Astrocyte (in vitro differentiated cells and primary cell): ENCODE data around the gene F2R. TPM values are rescaled to one million over a fixed set of nuclear protein-coding genes. Genes with fewer than 3 reads are reported as not detected.

Source experiments
- DNase-seq: peaks from one replicate; pipeline ENCODE4 v3.0.0-alpha.2; 2010; ENCODE audit warnings: low read depth
- FAIRE-seq: peaks from 2 replicates; lab custom pipeline; 2011; peaks lifted over from hg19 to GRCh38; lab: Jason Lieb, UNC
- H2AFZ ChIP-seq: 2 replicates; pipeline ENCODE4 v1.6.0; 2012; ENCODE audit warnings: low read depth, low read length, inconsistent platforms
- H3K27ac ChIP-seq: 2 replicates; pipeline ENCODE4 v1.5.1; 2011; ENCODE audit warnings: low read depth, low read length, inconsistent platforms
- H3K27me3 ChIP-seq: 2 replicates; pipeline ENCODE4 v1.6.0; 2011; ENCODE audit warnings: low read length, inconsistent platforms; ENCODE audit not compliant: insufficient read depth
- H3K36me3 ChIP-seq: 2 replicates; pipeline ENCODE4 v1.5.1; 2011; ENCODE audit warnings: low read length, inconsistent platforms; ENCODE audit not compliant: insufficient read depth
- H3K4me1 ChIP-seq: 2 replicates; pipeline ENCODE4 v1.5.1; 2011; ENCODE audit warnings: low read length, inconsistent platforms; ENCODE audit not compliant: insufficient read depth
- H3K4me2 ChIP-seq: 2 replicates; pipeline ENCODE4 v1.6.0; 2012; ENCODE audit warnings: low read length, inconsistent platforms
- H3K4me3 ChIP-seq: 2 replicates; pipeline ENCODE4 v1.5.1; 2011; ENCODE audit warnings: low read depth, mild to moderate bottlenecking, low read length, inconsistent platforms; ENCODE audit not compliant: insufficient read depth
- H3K79me2 ChIP-seq: 2 replicates; pipeline ENCODE4 v1.6.0; 2012; ENCODE audit warnings: mild to moderate bottlenecking, low read length, inconsistent platforms; ENCODE audit not compliant: insufficient read depth
- H3K9ac ChIP-seq: 2 replicates; pipeline ENCODE4 v1.6.0; 2012; ENCODE audit warnings: mild to moderate bottlenecking, low read length, inconsistent platforms
- H3K9me3 ChIP-seq: 2 replicates; pipeline ENCODE4 v1.5.1; 2012; ENCODE audit warnings: low read depth, mild to moderate bottlenecking, low read length, inconsistent platforms; ENCODE audit not compliant: insufficient read depth
- H4K20me1 ChIP-seq: 2 replicates; pipeline ENCODE4 v1.6.0; 2012; ENCODE audit warnings: low read length, inconsistent platforms; ENCODE audit not compliant: insufficient read depth
- H3K27ac Mint-ChIP-seq: one replicate; pipeline ENCODE4 v1.8.0; 2021; ENCODE audit warnings: mild to moderate bottlenecking, mixed read lengths; ENCODE audit not compliant: unreplicated experiment
- H3K27me3 Mint-ChIP-seq: one replicate; pipeline ENCODE4 v1.8.0; 2021; ENCODE audit warnings: low read depth, mixed read lengths; ENCODE audit not compliant: unreplicated experiment
- H3K36me3 Mint-ChIP-seq: one replicate; pipeline ENCODE4 v1.8.0; 2021; ENCODE audit warnings: low read depth, mixed read lengths; ENCODE audit not compliant: unreplicated experiment
- H3K4me1 Mint-ChIP-seq: one replicate; pipeline ENCODE4 v1.8.0; 2021; ENCODE audit warnings: low read depth, mixed read lengths; ENCODE audit not compliant: unreplicated experiment
- H3K4me3 Mint-ChIP-seq: one replicate; pipeline ENCODE4 v1.8.0; 2021; ENCODE audit warnings: mild to moderate bottlenecking, moderate library complexity, mixed read lengths; ENCODE audit not compliant: unreplicated experiment
- H3K9me3 Mint-ChIP-seq: one replicate; pipeline ENCODE4 v1.8.0; 2021; ENCODE audit warnings: mild to moderate bottlenecking, mixed read lengths; ENCODE audit not compliant: unreplicated experiment
- CTCF ChIP-seq: IDR thresholded peaks from 2 replicates; pipeline ENCODE4 v1.5.1; 2011; ENCODE audit warnings: low read depth, mild to moderate bottlenecking, inconsistent platforms, low read length, moderate library complexity; ENCODE audit not compliant: insufficient read depth
- EZH2 ChIP-seq: IDR thresholded peaks from 2 replicates; pipeline ENCODE4 v1.6.1; 2012; ENCODE audit warnings: mild to moderate bottlenecking, low read length, inconsistent platforms; ENCODE audit not compliant: insufficient read depth
- total RNA-seq: library from RNA; stranded (reverse); gene quantifications from 2 replicates; pipeline ENCODE4 v1.2.1, GENCODE V29; 2021

Gene F2R
- total RNA-seq, 1 donor from 2014 or later: 285 TPM

GRCh38 chr5:76742583-76742982 lies 26.7 kb downstream of the F2R start:
- no peaks in the 10 kb centered on the region for H3K27me3 Mint-ChIP-seq
- DNase-seq (peak; percentile 47), FAIRE-seq (no peak)
- no peaks in the 10 kb centered on the region for H3K9me3 Mint-ChIP-seq
- H2AFZ ChIP-seq: no peak overlapping the region
- TF ChIP-seq CTCF: no peak
- TF ChIP-seq EZH2: no peak
- no peaks in the 10 kb centered on the region for H3K9me3 ChIP-seq
- H3K4me3 Mint-ChIP-seq: no peak overlapping the region
- no peaks in the 10 kb centered on the region for H3K79me2 ChIP-seq
- peaks cover 17% of the 10 kb centered on the region for H3K4me1 Mint-ChIP-seq
- H3K4me1 ChIP-seq: peaks cover 3% of the 10 kb centered on the region
- H3K4me3 ChIP-seq: no peak overlapping the region
- no peaks in the 10 kb centered on the region for H3K36me3 Mint-ChIP-seq
- peak overlapping the region; percentile 44 for H3K27ac Mint-ChIP-seq
- H3K27me3 ChIP-seq: no peaks in the 10 kb centered on the region
- H3K27ac ChIP-seq: no peak overlapping the region
- no peak overlapping the region for H3K9ac ChIP-seq
- no peak overlapping the region for H3K4me2 ChIP-seq
- no peaks in the 10 kb centered on the region for H4K20me1 ChIP-seq
- H3K36me3 ChIP-seq: no peaks in the 10 kb centered on the region

GRCh38 chr5:76744632-76745031 lies 28.7 kb downstream of the F2R start:
- no peak overlapping the region for H3K27ac Mint-ChIP-seq
- H3K4me3 ChIP-seq: no peak overlapping the region
- H3K4me3 Mint-ChIP-seq: no peak overlapping the region
- no peaks in the 10 kb centered on the region for H3K9me3 ChIP-seq
- H3K9ac ChIP-seq: no peak overlapping the region
- peaks cover 2% of the 10 kb centered on the region for H3K27me3 Mint-ChIP-seq
- no peaks in the 10 kb centered on the region for H4K20me1 ChIP-seq
- peaks cover 7% of the 10 kb centered on the region for H3K4me1 Mint-ChIP-seq
- H3K27ac ChIP-seq: no peak overlapping the region
- H3K27me3 ChIP-seq: no peaks in the 10 kb centered on the region
- peaks cover 2% of the 10 kb centered on the region for H3K36me3 Mint-ChIP-seq
- DNase-seq: no peak
- H3K36me3 ChIP-seq: no peaks in the 10 kb centered on the region
- no peaks in the 10 kb centered on the region for H3K9me3 Mint-ChIP-seq
- no peak for TF ChIP-seq CTCF
- no peak for TF ChIP-seq EZH2
- no peak overlapping the region for H2AFZ ChIP-seq
- FAIRE-seq: no peak
- no peak overlapping the region for H3K4me2 ChIP-seq
- no peaks in the 10 kb centered on the region for H3K79me2 ChIP-seq
- H3K4me1 ChIP-seq: no peaks in the 10 kb centered on the region

GRCh38 chr5:76745670-76746069 lies 29.7 kb downstream of the F2R start:
- Histone ChIP-seq H3K4me1 (no peaks in the 10 kb centered on the region), H3K4me3 (no peak overlapping the region), H4K20me1 (no peaks in the 10 kb centered on the region), H3K4me2 (no peak overlapping the region), H3K27ac (no peak overlapping the region), H3K79me2 (no peaks in the 10 kb centered on the region), H3K27me3 (no peaks in the 10 kb centered on the region), H3K9me3 (no peaks in the 10 kb centered on the region), H3K9ac (no peak overlapping the region), H2AFZ (no peak overlapping the region), H3K36me3 (no peaks in the 10 kb centered on the region)
- H3K36me3 Mint-ChIP-seq: peaks cover 2% of the 10 kb centered on the region
- H3K9me3 Mint-ChIP-seq: no peaks in the 10 kb centered on the region
- no peak for TF ChIP-seq EZH2
- no peak for TF ChIP-seq CTCF
- FAIRE-seq (no peak), DNase-seq (no peak)
- H3K27ac Mint-ChIP-seq: no peak overlapping the region
- no peak overlapping the region for H3K4me3 Mint-ChIP-seq
- peaks cover 7% of the 10 kb centered on the region for H3K4me1 Mint-ChIP-seq
- H3K27me3 Mint-ChIP-seq: peaks cover 7% of the 10 kb centered on the region
